EL (cell line): Measurements from ENCODE around the gene PRR33.

ENCODE experiments used
- DNase-seq: peaks from one replicate; pipeline ENCODE4 v3.0.0-alpha.2; 2016

Gene PRR33

DNA sequence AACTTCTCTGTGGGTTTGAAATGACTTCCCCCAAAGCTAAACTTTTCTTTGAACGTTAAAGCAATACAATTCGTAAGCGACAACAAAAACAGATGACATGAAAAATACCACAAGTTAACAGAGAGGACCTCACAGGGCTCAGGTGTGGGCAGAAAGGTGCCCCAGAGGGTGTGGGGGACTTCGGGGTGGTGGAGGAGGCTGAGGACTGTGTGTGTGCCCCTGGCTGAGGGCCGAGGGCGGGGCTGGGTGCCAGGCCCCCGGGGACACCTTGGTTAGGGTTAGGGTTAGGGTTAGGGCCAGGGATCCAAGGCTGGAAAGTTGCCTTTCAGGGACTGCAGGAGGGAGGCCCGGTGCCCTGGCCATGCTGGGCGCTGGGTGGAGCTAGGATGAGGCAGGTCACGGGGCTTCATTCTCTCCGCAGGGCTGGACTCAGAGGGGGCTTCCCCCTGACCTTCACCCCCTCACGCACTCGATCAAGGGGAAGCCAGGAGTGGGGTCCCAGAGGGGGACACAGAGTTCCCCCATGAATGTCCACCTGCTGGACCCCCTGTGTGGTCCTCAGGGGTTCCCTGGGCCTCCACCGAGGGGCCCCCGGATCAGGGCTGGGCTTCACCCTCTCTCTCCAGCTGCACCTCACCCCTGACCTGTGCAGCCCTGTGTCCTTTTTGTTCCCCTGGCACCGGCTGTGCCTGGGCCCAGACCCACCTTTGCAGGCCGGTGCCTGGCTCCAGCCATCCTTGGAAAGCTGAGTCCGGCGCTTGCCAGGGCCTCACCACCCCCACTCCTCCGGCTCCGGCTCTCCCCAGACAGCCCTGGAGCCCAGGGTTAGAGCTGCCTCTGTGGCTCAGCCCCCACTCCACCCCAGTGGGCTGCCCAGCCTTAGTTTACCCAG is 45.9 kb downstream of the PRR33 start:
- no peak for DNase-seq

DNA sequence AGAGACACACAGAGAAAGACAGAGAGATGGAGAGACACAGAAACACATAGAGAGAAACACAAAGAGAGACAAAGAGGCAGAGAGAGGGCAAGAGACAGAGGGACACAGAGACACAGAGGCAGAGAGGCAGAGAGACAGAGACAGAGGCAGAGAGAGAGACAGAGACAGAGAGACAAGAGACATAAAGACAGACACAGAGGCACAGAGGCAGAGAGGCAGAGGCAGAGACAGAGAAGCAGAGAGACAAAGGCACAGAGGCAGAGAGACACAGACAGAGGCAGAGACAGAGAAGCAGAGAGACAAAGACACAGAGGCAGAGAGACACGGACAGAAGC is 46.6 kb downstream of the PRR33 start:
- no peak for DNase-seq

DNA sequence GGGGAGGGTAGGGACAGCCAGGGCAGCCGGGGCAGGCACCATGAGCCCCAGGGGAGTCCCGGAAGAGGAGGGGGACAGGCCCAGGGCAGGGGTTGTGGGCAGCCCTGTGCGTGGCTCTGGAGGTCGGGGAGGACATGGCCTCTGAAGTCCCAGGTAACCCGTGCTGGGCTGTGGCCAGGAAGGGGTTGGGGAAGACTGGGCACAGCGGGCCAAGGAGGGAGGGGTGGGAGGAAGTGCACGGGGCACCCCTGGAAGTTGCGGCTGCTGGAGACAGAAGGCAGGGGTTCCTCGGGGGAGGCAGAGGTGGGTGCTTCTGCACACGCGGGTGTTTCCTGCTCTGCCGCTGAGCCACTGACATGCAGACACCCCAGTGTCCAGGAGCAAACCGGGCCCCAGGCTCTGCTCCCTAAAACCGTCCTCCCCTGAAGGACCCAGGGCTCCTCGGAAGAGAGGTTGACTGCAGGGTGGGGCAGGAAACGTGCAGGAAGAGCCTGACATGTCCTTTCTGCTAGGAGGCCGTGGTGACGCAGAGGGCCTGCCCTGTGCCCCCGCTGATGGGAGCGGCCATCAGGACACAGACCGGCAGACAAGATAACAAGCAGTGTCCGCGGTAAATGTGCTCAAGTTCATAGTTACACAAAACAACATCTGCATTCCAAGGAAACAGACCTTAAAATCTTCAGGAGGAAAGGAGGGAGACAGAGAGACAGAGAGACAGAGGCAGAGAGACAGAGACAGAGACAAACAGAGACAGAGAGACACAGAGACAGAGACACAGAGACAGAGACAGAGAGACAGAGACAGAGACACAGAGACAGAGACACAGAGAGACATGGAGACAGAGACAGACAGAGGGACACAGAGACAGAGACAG is 47.2 kb downstream of the PRR33 start:
- no peak for DNase-seq

DNA sequence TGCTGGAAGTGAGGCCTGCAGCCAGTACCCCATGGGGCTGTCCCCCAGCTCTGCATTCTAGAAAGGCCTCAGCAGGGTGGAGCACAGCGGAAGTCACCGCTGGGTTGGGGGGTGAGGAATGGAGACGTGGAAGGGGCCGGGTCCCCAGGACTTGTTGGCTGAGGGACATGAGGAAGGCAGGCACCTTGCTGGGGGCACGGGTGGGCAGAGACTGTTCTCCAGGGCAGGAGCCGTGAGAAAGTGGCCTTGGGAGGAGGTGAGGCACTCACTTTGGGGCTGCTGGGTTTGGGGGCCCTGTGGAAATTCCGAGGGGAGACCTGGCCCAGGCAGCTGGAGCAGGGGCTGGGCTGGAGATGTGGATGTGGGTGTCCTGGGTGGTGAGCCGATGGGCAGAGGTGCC is 47.9 kb downstream of the PRR33 start:
- no peak for DNase-seq

DNA sequence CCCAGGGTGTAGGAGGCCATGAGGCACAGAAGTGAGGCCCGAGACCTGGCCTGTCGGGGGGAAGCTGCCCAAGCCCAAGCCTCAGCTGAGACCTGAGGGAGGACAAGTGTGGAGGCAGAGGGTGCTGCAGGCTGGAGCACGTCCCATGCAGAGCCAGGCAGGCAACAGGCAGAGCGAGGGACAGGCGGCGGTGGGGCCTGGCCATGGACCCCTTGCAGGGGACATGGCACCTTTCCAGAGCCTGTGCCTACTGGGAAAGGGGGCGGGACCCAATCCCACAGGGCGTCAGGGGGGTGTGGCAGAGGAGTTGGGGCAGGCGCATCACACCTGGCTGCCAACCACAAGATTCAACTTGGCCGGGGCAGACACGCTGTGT is 48.6 kb downstream of the PRR33 start:
- no peak for DNase-seq

DNA sequence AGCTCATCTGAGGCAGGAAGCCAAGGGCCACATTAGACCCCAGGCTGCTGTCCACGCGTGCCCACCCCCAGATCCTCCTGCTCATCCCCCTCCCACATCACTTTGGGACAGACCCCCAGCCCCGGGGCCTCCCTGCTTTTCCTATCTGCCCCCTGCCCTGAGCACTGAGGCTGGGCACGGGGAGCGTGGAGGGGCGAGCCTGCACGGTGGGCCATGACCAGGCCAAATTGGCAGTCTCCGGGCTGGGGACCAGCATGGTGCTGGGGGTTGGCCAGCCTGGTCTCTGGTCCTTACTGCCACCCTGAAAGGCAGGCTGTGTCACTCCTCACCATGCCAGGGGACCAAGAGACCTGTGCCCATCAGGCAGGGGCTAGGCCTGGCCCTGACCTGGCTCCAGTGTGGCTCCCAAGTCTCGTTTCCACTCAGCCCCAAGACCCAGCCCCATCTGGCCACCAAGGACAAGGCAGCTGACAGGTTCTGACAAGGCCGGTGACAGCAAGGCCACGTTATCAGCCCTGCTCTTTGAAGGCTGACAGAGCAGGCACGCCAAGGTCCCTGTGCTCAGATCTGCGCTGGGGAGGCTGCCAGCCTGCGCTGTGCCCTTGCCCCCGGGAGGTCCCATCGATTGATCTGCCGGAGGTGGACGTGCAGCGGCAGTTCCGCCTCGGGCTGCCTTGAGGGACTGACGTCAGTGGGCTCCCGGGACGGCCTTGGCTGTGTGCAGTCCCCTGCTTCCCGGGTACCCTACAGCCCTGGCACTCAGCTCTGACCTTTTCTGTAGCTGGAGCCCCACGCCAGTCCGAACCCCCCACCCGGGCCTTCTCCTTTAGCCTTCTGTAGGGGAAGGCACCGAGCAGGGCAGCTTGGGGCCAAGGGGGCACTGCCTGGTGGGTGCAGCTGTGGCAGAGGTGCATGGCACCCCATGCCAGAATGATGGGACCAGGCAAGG is 49.3 kb downstream of the PRR33 start:
- DNase-seq, result no peak

- no peak for DNase-seq
These were observed 50.1 kb downstream of the PRR33 start for GRCh38 chr11:1841511-1842148.

DNA sequence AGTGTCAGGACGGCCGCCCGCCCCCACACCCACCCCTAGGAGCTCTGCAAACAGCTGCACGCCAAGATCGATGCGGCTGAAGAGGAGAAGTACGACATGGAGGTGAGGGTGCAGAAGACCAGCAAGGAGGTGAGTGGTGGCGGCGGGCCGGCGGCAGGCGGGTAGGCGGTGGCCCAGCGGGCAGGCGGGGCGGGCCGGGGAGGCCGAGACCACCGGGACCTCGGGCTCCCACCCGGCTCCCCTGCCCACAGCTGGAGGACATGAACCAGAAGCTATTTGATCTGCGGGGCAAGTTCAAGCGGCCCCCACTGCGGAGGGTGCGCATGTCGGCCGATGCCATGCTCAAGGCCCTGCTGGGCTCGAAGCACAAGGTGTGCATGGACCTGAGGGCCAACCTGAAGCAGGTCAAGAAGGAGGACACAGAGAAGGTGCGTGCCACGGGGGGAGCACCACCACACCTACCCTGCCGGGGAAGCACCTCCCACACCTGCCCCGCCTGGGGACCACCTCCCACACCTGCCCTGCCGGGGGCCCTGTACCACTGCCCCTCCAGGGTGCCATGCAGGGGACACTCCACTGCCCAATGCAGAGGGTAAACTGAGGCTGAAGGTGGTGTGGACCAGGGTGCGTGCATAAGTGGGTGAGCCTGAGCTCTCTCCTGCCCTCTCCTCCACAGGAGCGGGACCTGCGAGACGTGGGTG is 50.8 kb downstream of the PRR33 start:
- no peak for DNase-seq

DNA sequence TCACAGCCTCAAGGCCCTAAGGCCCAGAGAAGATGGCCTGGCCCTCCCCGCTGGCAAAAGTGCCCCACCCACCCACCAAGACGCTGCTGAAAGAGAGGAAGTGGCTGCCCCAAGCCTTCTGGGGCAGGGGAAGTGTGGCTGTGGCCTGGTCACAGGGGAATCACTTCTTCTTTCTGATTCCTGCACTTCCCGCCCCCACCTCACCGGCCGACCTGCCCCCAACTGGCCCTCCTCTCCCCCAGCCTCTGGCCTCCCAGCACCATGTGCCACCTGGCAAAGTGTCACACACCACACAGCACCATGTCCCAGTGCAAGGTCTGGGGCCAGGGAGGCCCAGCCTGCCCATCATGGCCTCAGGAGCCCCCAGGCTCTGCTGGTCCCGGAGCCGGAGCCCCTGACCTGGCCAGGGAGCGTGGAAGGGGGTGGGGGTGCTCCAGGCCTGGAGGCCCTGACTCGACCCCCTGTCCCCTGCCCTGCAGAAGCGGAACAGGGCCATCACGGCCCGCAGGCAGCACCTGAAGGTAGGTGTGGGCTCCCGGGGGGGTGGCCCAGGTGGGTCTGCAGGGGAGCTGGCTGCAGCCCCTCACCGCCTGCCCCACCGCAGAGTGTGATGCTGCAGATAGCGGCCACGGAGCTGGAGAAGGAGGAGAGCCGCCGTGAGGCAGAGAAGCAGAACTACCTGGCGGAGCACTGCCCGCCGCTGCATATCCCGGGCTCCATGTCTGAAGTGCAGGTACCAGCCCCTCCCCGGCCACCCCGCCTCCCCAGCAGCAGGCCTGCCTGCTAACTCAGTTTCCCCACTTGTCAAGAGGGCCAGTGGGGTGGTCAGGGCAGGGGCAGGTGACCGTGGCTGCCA is 51.5 kb downstream of the PRR33 start:
- no peak for DNase-seq

- no peak for DNase-seq
These were observed 52.3 kb downstream of the PRR33 start for GRCh38 chr11:1839204-1839923.

DNA sequence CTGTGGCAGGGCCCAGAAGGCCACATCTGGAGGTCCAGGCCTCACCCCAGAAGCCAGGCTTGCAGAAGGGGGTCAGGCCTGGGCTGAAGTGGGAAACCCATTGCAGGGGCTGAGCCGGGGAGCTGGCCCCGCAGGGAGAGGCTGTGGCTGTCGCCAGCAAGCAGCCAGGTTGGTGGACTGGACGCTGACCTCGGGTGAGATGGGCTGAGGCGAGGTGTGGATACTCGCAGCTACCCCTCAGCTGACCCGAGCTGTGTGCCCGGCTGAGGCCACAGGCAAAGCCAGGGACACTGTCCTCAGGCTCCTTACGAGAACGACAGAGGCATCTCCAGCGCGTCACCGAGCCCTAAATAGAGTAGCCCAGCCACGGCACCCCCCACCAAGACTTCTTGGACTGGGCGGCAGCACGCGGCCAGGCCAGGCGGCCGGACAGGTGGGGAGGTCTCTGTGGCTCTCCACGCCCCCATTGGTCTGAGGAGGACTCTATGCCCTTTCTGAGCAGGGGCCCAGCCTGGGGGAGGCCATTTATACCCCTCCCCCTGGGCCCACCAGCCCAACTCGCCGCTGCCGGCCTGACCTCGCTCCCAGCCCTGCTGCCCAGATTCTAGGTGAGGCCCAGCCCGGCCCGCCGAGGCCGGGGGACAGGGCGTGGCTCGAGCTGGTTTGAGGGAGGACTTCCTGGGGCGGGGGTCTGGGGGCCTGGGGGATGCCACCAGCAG is 53.1 kb downstream of the PRR33 start, which contains the start of gene TNNI2:
Gene TNNI2, plus strand, starts transcription at position 556 of the 719 bp plus-strand sequence. CDS start 716 bp downstream, outside the sequence.
- no peak for DNase-seq
